Activated gamma-delta T cell treated with anti-CD3 and anti-CD28 coated beads, Interleukin-2, amount 50 U/mL, for 16 hours (primary cell): ENCODE measurements around the gene SEC24D.
"Not testable (repeated sequence)": the region's sequence is repeated elsewhere in the genome, so short reads cannot be mapped to it uniquely, and the experiment has no call there.

Experiments used
- DNase-seq: peaks from one replicate; pipeline ENCODE4 v3.0.0-alpha.2; 2020; ENCODE audit warnings: low read depth

Gene SEC24D

GRCh38 chr4:118807659-118808058, 28.3 kb downstream of the SEC24D start:
- DNase-seq, result no peak

GRCh38 chr4:118803253-118803652, 32.7 kb downstream of the SEC24D start:
- DNase-seq, result no peak

- no peak for DNase-seq
These were observed 33.9 kb downstream of the SEC24D start for GRCh38 chr4:118801895-118802575.

- DNase-seq, result no peak
These were observed 36.5 kb downstream of the SEC24D start for GRCh38 chr4:118799231-118799942.

- DNase-seq, result no peak
These were observed 37.3 kb downstream of the SEC24D start for GRCh38 chr4:118798658-118799057.

- no peak for DNase-seq
These were observed 38.3 kb downstream of the SEC24D start for GRCh38 chr4:118797558-118798142.

- not testable (repeated sequence) for DNase-seq
These were observed 44.1 kb downstream of the SEC24D start for GRCh38 chr4:118791690-118792446.

GRCh38 chr4:118790544-118790943, 45.4 kb downstream of the SEC24D start:
- DNase-seq, result no peak

GRCh38 chr4:118788911-118789310, 47.0 kb downstream of the SEC24D start:
- no peak for DNase-seq

- DNase-seq, result no peak
These were observed 48.0 kb downstream of the SEC24D start for GRCh38 chr4:118787844-118788380.

- DNase-seq, result no peak
These were observed 51.1 kb downstream of the SEC24D start for GRCh38 chr4:118784776-118785175.

- DNase-seq, result no peak
These were observed 52.0 kb downstream of the SEC24D start for GRCh38 chr4:118783887-118784286.

- not testable (repeated sequence) for DNase-seq
These were observed 53.0 kb downstream of the SEC24D start for GRCh38 chr4:118782886-118783285.

GRCh38 chr4:118777649-118778048, 58.3 kb downstream of the SEC24D start:
- not testable (repeated sequence) for DNase-seq

- DNase-seq, result not testable (repeated sequence)
These were observed 58.8 kb downstream of the SEC24D start for GRCh38 chr4:118776955-118777640.

GRCh38 chr4:118776157-118776954, 59.6 kb downstream of the SEC24D start:
- DNase-seq, result no peak

- no peak for DNase-seq
These were observed 60.5 kb downstream of the SEC24D start for GRCh38 chr4:118775405-118775804.

GRCh38 chr4:118774989-118775388, 60.9 kb downstream of the SEC24D start:
- DNase-seq, result no peak

GRCh38 chr4:118774321-118774720, 61.6 kb downstream of the SEC24D start:
- no peak for DNase-seq

- no peak for DNase-seq
These were observed 62.5 kb downstream of the SEC24D start for GRCh38 chr4:118773429-118773792.
